K562 (cell line): ENCODE results near the gene SAMD10. TPM values are rescaled to one million over a fixed set of nuclear protein-coding genes. Genes with fewer than 3 reads are reported as not detected.

Experiments
- ETV6 ChIP-seq, 3 experiments: fragments of 150-350 bp in 1 of 3; sonication (generic) in 1 of 3; formaldehyde crosslinking in 1 of 3; IDR thresholded peaks; 2 replicates each; pipeline versions ENCODE4 v1.6.1 to v1.8.0; 2014 to 2022; ENCODE audit warnings: borderline replicate concordance in 2 of 3, low read depth in 2 of 3, antibody characterized with exemption in 1 of 3, low read length in 1 of 3, mild to moderate bottlenecking in 1 of 3, missing genetic modification reagents in 1 of 3
- KLF6 ChIP-seq: fragments of 250-450 bp; sonication (Bioruptor Pico); IDR thresholded peaks from 2 replicates; pipeline ENCODE4 v1.4.0; 2020; ENCODE audit warnings: mild to moderate bottlenecking, moderate library complexity, borderline replicate concordance
- RCOR1 ChIP-seq, 2 experiments: IDR thresholded peaks; 2 replicates each; pipeline ENCODE4 v1.6.1; 2012; ENCODE audit warnings: low read depth in 2 of 2, low read length in 2 of 2, borderline replicate concordance in 1 of 2, improper control_type of control experiment in 1 of 2
- STAT5A ChIP-seq: IDR thresholded peaks from 2 replicates; pipeline ENCODE4 v1.6.1; 2012; ENCODE audit warnings: low read length, inconsistent platforms, borderline replicate concordance
- polyA plus RNA-seq, 8 experiments: library from polyadenylated mRNA; depleted of rRNA in 4 of 8; stranded (reverse) in 5 of 8; unstranded in 3 of 8; fragments of >200 nt; fragmentation: Nextera tagmentation in 2 of 8; fragmentation: Illumina TruSeq in 1 of 8; extraction: Ambion mirVana in 2 of 8; extraction: Trizol in 1 of 8; gene quantifications; 2 replicates each; pipeline versions ENCODE4 v1.2.1 to v1.2.3, GENCODE V29; 2011 to 2014; ENCODE audit warnings: inconsistent platforms in 1 of 8, missing spikeins in 1 of 8
- total RNA-seq, 7 experiments: library from RNA; depleted of rRNA in 6 of 7; stranded (reverse); fragments of >200 nt in 6 of 7; fragmentation: Illumina TruSeq in 2 of 7; extraction: Trizol in 2 of 7; gene quantifications; 2 replicates each; pipeline versions ENCODE4 v1.2.1 to v1.2.3, GENCODE V29; 2011 to 2021; ENCODE audit warnings: low replicate concordance in 1 of 7
- TF ChIP-seq, protein P1 (sequence below), 3 experiments: fragments of 200-800 bp in 1 of 3; sonication (Bioruptor generic) in 1 of 3; sonication (generic) in 1 of 3; formaldehyde crosslinking in 1 of 3; IDR thresholded peaks; 2 replicates each; pipeline versions ENCODE4 v1.6.1 to v1.8.0; 2016 to 2022; ENCODE audit warnings: mild to moderate bottlenecking in 2 of 3, missing compliant biosample characterization in 2 of 3, missing genetic modification characterization in 2 of 3, missing genetic modification reagents in 1 of 3
- TF ChIP-seq, protein P2 (sequence below): sonication (generic); formaldehyde crosslinking; IDR thresholded peaks from 2 replicates; pipeline ENCODE4 v1.8.1; 2023; ENCODE audit warnings: mild to moderate bottlenecking, missing genetic modification reagents
- TF ChIP-seq, protein P3 (sequence below): IDR thresholded peaks from 2 replicates; pipeline ENCODE4 v1.6.1; 2011; ENCODE audit warnings: borderline replicate concordance, low read depth, mild to moderate bottlenecking, moderate library complexity, low read length; ENCODE audit not compliant: insufficient read depth, poor library complexity, severe bottlenecking

The SAMD10 gene
- total and polyA plus RNA-seq, 9 of the 15 experiments (the other 6 are each of a cell fraction or from before 2014, with no cell fraction given) = 0.37 to 15.2 (median 4.8) TPM

DNA sequence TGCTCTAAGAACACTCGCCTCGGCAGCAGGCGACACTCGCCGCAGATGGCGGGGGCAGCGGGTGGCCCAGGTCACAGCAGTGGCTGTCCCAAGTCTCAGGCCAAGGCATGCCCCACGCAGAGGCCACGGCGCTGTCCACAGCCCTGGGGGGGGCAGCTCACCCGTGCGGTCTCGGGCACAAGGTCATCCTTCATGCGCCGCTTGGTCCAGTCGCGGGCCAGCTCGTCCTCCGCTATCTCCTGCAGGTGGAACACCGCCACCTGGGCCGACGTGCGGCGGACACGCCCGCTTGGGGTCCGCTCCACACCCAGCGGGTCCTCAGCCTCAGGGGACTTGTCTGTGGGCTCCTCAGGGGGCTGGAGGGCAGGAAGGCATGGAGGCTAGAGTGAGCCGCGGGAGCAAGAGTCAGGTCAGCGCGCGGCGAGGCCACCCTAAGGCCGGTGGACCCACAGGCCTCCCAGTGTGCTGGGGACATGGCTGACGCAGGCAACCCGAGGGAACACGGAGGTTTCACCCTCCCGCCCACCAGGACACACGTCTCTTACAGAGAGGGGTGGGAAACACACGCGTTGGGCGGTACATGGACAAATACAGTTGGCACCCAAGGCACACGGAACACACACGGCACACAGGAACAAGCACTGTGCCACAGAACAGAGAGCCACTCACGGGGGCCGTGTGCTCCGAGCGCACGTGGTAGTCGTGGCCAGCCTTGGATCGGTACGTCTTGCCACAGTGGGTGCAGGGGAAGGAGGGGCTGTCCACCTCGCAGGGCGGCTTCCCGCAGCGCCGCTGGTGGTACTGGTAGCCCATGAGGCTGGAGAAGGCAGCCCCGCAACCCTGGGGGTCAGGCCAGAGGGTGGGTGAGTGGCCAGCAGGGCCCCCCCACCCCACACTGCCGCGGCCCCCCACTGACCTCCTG, 16.8 kb downstream of the SAMD10 start (continued):
- TF ChIP-seq, protein P1, sequence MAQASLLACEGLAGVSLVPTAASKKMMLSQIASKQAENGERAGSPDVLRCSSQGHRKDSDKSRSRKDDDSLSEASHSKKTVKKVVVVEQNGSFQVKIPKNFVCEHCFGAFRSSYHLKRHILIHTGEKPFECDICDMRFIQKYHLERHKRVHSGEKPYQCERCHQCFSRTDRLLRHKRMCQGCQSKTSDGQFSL (CRISPR knock-in tag; IDR thresholded peaks at IDR 0.05) = 0 out of 2 replicates have a peak, but pooled peaks have one; percentile 19
- TF ChIP-seq, protein P1 (tag; IDR thresholded peaks at IDR 0.05) = no peak
- no peak for TF ChIP-seq KLF6 (CRISPR knock-in tag)
- TF ChIP-seq, protein P2, sequence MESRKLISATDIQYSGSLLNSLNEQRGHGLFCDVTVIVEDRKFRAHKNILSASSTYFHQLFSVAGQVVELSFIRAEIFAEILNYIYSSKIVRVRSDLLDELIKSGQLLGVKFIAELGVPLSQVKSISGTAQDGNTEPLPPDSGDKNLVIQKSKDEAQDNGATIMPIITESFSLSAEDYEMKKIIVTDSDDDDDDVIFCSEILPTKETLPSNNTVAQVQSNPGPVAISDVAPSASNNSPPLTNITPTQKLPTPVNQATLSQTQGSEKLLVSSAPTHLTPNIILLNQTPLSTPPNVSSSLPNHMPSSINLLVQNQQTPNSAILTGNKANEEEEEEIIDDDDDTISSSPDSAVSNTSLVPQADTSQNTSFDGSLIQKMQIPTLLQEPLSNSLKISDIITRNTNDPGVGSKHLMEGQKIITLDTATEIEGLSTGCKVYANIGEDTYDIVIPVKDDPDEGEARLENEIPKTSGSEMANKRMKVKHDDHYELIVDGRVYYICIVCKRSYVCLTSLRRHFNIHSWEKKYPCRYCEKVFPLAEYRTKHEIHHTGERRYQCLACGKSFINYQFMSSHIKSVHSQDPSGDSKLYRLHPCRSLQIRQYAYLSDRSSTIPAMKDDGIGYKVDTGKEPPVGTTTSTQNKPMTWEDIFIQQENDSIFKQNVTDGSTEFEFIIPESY (CRISPR knock-in tag) = peak; percentile 45; the same call in 1 of the 2 replicates
- TF ChIP-seq, protein P3, sequence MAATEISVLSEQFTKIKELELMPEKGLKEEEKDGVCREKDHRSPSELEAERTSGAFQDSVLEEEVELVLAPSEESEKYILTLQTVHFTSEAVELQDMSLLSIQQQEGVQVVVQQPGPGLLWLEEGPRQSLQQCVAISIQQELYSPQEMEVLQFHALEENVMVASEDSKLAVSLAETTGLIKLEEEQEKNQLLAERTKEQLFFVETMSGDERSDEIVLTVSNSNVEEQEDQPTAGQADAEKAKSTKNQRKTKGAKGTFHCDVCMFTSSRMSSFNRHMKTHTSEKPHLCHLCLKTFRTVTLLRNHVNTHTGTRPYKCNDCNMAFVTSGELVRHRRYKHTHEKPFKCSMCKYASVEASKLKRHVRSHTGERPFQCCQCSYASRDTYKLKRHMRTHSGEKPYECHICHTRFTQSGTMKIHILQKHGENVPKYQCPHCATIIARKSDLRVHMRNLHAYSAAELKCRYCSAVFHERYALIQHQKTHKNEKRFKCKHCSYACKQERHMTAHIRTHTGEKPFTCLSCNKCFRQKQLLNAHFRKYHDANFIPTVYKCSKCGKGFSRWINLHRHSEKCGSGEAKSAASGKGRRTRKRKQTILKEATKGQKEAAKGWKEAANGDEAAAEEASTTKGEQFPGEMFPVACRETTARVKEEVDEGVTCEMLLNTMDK = no peak
- TF ChIP-seq RCOR1 (IDR thresholded peaks at IDR 0.05; ENCODE audit: borderline replicate concordance in 1 of 2, low read depth in 2 of 2, low read length in 2 of 2) = no peak
- no peak for TF ChIP-seq STAT5A
- no peak for TF ChIP-seq ETV6 (IDR thresholded peaks at IDR 0.05; ENCODE audit: borderline replicate concordance in 1 of 2, low read depth in 2 of 2, low read length in 1 of 2)
- no peak for TF ChIP-seq ETV6 (CRISPR knock-in tag; IDR thresholded peaks at IDR 0.05; ENCODE audit: borderline replicate concordance)
